Vagina (tissue), 2 donors: Measurements from ENCODE around the gene ULBP2. TPM values are rescaled to one million over a fixed set of nuclear protein-coding genes. Genes with fewer than 3 reads are reported as not detected.

Source experiments
- DNase-seq, 2 donors: peaks; one replicate each; pipeline ENCODE4 v3.0.0-alpha.2; 2017; ENCODE audit errors: extremely low spot score in 2 of 2
- H3K27ac ChIP-seq: fragments of 200-600 bp; sonication (generic); one replicate; pipeline ENCODE4 v1.5.1; 2019
- H3K27me3 ChIP-seq: fragments of 200-600 bp; sonication (generic); one replicate; pipeline ENCODE4 v1.5.1; 2019
- H3K36me3 ChIP-seq, 2 donors: fragments of 200-600 bp; sonication (generic); one replicate each; pipeline ENCODE4 v1.5.1; 2017 to 2019
- H3K4me1 ChIP-seq: fragments of 200-600 bp; sonication (generic); one replicate; pipeline ENCODE4 v1.5.1; 2019
- H3K4me3 ChIP-seq, 2 donors: fragments of 200-600 bp; sonication (generic); 1 replicate in 1 of 2; 2 replicates in 1 of 2; pipeline ENCODE4 v1.5.1; 2016 to 2019
- H3K9me3 ChIP-seq: fragments of 200-600 bp; sonication (generic); one replicate; pipeline ENCODE4 v1.5.1; 2019
- POLR2A ChIP-seq, 2 donors: fragments of 450-650 bp; IDR thresholded peaks; one replicate each; pipeline ENCODE4 v1.6.1; 2017; ENCODE audit warnings: antibody characterized with exemption in 2 of 2, mild to moderate bottlenecking in 2 of 2, moderate library complexity in 2 of 2
- POLR2AphosphoS5 ChIP-seq, 2 donors: sonication (generic); formaldehyde crosslinking; IDR thresholded peaks; one replicate each; pipeline ENCODE4 v1.9.0; 2017; ENCODE audit warnings: antibody characterized with exemption in 2 of 2, mild to moderate bottlenecking in 2 of 2, low read depth in 1 of 2; ENCODE audit not compliant: insufficient read depth in 1 of 2
- intact Hi-C: fragments of 100-400 bp; cut with DNase I; formaldehyde crosslinking; loops from one replicate; pipeline ENCODE4 v1.15.1; 2023
- total RNA-seq: library from RNA; depleted of rRNA; stranded (reverse); fragments of >200 nt; gene quantifications from one replicate; pipeline ENCODE4 v1.2.3, GENCODE V29; 2016
- TF ChIP-seq, protein P1 (sequence below), 3 experiments: fragments of 450-650 bp in 2 of 3; fragments of 200-600 bp in 1 of 3; sonication (generic) in 1 of 3; IDR thresholded peaks; one replicate each; pipeline ENCODE4 v1.5.1; 2017 to 2019; ENCODE audit warnings: antibody characterized with exemption in 3 of 3, mild to moderate bottlenecking in 2 of 3, moderate library complexity in 2 of 3

Gene ULBP2
- total RNA-seq, 1 donor from 2014 or later, result not detected

DNA sequence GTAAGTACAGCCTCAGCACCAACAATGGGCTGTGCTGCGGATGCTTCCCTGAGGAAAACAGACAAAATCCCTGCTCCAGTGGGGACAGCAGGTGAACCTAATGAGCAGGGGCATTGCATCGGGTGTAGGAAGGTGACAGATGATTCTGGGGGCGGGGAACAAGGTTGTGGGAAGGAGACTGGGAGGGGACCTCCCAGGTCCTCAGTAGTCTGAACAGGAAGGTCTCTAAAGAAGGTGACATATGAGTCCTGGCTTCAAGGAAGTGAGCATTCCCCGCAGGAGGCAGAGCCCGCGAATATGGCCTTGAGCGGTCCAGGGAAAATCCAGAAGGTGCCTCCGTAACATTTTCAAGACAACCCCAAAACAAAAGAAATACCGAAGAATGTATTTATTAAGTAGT is 41.3 kb downstream of the ULBP2 start:
- no peak overlapping the region for H3K4me3 ChIP-seq
- no peaks in the 10 kb centered on the region for H3K27me3 ChIP-seq
- H3K9me3 ChIP-seq, result no peaks in the 10 kb centered on the region
- no peak for DNase-seq
- no peaks in the 10 kb centered on the region for H3K36me3 ChIP-seq
- intact Hi-C loops, result no loop called here
- H3K4me1 ChIP-seq, result no peaks in the 10 kb centered on the region
- no peak overlapping the region for H3K27ac ChIP-seq
- TF ChIP-seq, protein P1, sequence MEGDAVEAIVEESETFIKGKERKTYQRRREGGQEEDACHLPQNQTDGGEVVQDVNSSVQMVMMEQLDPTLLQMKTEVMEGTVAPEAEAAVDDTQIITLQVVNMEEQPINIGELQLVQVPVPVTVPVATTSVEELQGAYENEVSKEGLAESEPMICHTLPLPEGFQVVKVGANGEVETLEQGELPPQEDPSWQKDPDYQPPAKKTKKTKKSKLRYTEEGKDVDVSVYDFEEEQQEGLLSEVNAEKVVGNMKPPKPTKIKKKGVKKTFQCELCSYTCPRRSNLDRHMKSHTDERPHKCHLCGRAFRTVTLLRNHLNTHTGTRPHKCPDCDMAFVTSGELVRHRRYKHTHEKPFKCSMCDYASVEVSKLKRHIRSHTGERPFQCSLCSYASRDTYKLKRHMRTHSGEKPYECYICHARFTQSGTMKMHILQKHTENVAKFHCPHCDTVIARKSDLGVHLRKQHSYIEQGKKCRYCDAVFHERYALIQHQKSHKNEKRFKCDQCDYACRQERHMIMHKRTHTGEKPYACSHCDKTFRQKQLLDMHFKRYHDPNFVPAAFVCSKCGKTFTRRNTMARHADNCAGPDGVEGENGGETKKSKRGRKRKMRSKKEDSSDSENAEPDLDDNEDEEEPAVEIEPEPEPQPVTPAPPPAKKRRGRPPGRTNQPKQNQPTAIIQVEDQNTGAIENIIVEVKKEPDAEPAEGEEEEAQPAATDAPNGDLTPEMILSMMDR (IDR thresholded peaks at IDR 0.05), result no peak
- TF ChIP-seq POLR2A (IDR thresholded peaks at IDR 0.05) (no peak), POLR2AphosphoS5 (IDR thresholded peaks at IDR 0.05; ENCODE audit: insufficient read depth in 1 of 2, low read depth in 1 of 2) (no peak)

DNA sequence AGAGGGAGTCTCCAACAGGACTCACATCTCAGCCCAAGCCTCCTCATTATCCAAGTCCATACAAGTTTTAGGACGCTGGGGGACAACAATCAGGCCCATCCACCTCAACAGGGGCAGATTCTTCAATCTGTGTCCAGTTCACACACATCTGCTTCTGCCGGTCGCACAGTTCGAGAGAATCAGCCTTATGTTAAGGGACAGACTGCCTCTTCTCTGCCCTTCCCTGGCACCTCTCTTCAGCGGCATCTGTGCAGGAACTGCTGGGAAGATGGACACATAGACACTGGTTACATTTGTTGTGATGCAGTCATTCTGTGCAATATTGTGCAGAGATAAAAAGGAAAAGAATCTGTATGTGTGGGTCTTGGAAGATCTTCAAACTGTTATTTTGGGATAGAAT is 43.0 kb downstream of the ULBP2 start:
- H3K4me3 ChIP-seq, result no peak overlapping the region
- no peaks in the 10 kb centered on the region for H3K36me3 ChIP-seq
- no peaks in the 10 kb centered on the region for H3K9me3 ChIP-seq
- no peak for TF ChIP-seq POLR2AphosphoS5 (IDR thresholded peaks at IDR 0.05; ENCODE audit: insufficient read depth in 1 of 2, low read depth in 1 of 2)
- TF ChIP-seq, protein P1 (IDR thresholded peaks at IDR 0.05), result no peak
- TF ChIP-seq POLR2A (IDR thresholded peaks at IDR 0.05), result no peak
- H3K27me3 ChIP-seq, result peaks cover 7% of the 10 kb centered on the region
- intact Hi-C loops, result no loop called here
- DNase-seq, result no peak
- no peaks in the 10 kb centered on the region for H3K4me1 ChIP-seq
- no peak overlapping the region for H3K27ac ChIP-seq

DNA sequence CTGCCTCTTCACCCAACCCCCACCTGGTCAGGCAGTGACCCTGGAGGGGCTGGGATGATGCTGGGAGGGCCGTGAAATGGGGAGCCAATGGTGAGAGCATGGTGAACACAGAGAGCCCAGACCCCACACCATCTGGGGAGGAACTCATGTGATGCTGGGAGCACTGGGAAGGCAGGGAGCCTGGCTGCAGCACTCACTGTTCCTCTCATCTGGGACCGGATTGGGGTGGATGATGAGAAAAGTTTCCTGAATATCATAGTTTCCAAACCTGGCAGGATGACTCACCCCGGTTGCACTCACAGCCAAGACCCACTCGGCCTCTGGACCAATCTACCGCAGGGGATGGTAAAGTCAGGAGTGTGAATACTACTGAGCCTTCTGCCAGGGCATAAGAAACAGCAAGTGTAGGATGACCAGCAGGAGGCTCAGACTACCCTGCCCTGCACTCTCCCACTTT is 43.7 kb downstream of the ULBP2 start:
- no peak overlapping the region for H3K27ac ChIP-seq
- no peaks in the 10 kb centered on the region for H3K36me3 ChIP-seq
- H3K27me3 ChIP-seq, result peaks cover 7% of the 10 kb centered on the region
- intact Hi-C loops, result no loop called here
- TF ChIP-seq, protein P1 (IDR thresholded peaks at IDR 0.05), result no peak
- TF ChIP-seq POLR2A (IDR thresholded peaks at IDR 0.05) (no peak), POLR2AphosphoS5 (IDR thresholded peaks at IDR 0.05; ENCODE audit: insufficient read depth in 1 of 2, low read depth in 1 of 2) (no peak)
- no peak for DNase-seq
- no peak overlapping the region for H3K4me3 ChIP-seq
- peaks cover 7% of the 10 kb centered on the region for H3K4me1 ChIP-seq
- H3K9me3 ChIP-seq, result no peaks in the 10 kb centered on the region

DNA sequence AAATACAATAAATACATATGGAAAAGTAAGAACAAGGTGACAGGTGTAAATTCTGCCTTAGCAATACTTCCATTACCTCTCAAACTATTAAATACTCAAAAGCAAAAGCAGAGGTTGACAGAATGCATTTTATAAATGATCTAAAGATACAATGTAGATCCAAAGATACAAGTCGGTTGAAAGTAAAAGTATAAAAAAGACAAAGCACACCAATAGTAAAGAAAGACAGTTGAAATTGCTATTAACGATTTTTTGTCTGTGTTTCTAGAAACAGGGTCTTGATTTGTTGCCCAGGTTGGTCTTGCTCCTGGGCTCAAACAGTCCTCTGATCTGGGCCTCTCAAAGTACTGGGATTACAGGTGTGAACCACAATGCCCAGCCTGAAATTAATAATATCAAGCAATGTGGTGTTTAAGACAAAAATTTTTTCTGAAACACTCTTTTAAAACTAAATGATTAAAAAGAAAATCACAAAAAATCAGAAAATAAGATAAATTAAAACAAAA is 45.8 kb downstream of the ULBP2 start:
- no peak for DNase-seq
- no peaks in the 10 kb centered on the region for H3K9me3 ChIP-seq
- intact Hi-C loops, result no loop called here
- peaks cover 16% of the 10 kb centered on the region for H3K4me1 ChIP-seq
- H3K27ac ChIP-seq, result no peak overlapping the region
- no peaks in the 10 kb centered on the region for H3K36me3 ChIP-seq
- TF ChIP-seq, protein P1 (IDR thresholded peaks at IDR 0.05), result no peak
- no peak for TF ChIP-seq POLR2AphosphoS5 (IDR thresholded peaks at IDR 0.05; ENCODE audit: insufficient read depth in 1 of 2, low read depth in 1 of 2)
- no peak for TF ChIP-seq POLR2A (IDR thresholded peaks at IDR 0.05)
- no peak overlapping the region for H3K4me3 ChIP-seq
- peaks cover 13% of the 10 kb centered on the region for H3K27me3 ChIP-seq

DNA sequence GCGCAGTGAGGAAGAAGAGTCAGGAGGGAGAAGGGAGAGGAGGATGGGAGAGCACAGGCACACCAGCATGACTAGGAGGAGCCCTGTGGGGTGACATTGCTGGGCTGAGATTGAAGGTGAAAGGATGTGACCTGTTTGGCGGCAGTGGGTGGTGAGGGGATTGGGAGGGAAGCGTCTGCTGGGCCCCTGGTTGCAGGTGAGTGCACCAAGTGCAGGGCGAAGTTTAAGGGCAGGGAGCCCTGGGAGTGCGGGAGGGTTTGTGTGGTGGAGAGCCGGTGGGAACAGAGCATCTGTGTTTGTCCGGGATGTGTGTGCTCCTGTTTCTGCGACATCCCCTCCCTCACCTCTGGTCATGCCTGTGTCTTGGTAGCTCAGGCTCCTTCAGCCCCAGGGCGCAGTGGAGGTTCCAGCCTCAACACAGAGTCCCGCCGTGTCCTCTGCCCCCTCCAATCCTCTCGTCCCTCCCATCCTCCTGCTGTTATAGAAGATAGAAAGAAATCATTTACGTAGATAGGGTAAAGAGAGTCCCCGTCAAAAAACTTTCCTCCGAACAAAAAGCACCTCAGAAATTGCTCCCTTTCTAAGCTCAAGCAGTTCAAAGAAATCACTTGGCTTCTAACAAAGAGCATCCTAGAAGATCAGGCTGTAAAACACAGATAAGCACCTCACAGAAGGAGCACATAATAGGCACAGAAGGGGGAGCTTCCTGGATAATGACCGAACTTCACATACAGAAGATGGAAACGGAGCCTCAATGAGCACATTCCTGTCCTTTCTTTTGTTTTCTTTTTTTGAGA is 46.9 kb downstream of the ULBP2 start:
- Histone ChIP-seq H3K4me3 (no peak overlapping the region), H3K4me1 (peaks cover 16% of the 10 kb centered on the region), H3K9me3 (no peaks in the 10 kb centered on the region), H3K36me3 (no peaks in the 10 kb centered on the region), H3K27ac (no peak overlapping the region), H3K27me3 (peaks cover 13% of the 10 kb centered on the region)
- no peak for TF ChIP-seq POLR2A (IDR thresholded peaks at IDR 0.05)
- TF ChIP-seq, protein P1 (IDR thresholded peaks at IDR 0.05), result no peak
- TF ChIP-seq POLR2AphosphoS5 (IDR thresholded peaks at IDR 0.05; ENCODE audit: insufficient read depth in 1 of 2, low read depth in 1 of 2), result no peak
- intact Hi-C loops, result no loop called here
- peak in 1 of 2 donors; percentile 72 for DNase-seq
